22Rv1 (cell line): ENCODE measurements around the gene SFXN5.

Source experiments
- H3K27ac ChIP-seq: fragments of 450-650 bp; 2 replicates; pipeline ENCODE4 v1.5.1; 2017
- ZFX ChIP-seq: fragments of 450-650 bp; IDR thresholded peaks from 2 replicates; pipeline ENCODE4 v1.6.1; 2017; ENCODE audit warnings: antibody characterized with exemption, borderline replicate concordance
- TF ChIP-seq, protein P1 (sequence below): fragments of 450-650 bp; IDR thresholded peaks from 2 replicates; pipeline ENCODE4 v1.5.1; 2017; ENCODE audit warnings: mild to moderate bottlenecking

Gene SFXN5

DNA sequence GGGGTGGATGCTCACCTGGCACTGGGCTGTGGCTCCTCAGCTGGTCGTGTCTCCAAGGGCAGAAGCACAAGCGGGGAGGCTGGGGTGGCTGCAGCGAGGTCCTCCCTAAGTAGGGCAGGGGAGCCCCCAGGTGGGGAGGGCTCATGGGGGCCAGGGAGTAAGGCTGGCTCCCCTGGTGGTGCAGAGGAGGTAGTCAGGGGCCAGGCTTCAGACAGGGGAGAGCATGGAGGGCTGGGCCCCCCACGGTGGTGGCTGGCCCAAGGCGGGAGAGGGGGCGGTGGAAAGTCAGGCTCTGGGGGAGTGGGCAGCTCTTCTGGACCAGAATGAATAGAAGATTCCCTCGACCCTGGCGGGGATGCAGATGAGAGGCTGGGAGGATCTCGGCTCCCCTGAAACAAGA is 8.1 kb upstream of the SFXN5 start:
- TF ChIP-seq, protein P1, sequence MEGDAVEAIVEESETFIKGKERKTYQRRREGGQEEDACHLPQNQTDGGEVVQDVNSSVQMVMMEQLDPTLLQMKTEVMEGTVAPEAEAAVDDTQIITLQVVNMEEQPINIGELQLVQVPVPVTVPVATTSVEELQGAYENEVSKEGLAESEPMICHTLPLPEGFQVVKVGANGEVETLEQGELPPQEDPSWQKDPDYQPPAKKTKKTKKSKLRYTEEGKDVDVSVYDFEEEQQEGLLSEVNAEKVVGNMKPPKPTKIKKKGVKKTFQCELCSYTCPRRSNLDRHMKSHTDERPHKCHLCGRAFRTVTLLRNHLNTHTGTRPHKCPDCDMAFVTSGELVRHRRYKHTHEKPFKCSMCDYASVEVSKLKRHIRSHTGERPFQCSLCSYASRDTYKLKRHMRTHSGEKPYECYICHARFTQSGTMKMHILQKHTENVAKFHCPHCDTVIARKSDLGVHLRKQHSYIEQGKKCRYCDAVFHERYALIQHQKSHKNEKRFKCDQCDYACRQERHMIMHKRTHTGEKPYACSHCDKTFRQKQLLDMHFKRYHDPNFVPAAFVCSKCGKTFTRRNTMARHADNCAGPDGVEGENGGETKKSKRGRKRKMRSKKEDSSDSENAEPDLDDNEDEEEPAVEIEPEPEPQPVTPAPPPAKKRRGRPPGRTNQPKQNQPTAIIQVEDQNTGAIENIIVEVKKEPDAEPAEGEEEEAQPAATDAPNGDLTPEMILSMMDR: no peak
- no peak overlapping the region for H3K27ac ChIP-seq

DNA sequence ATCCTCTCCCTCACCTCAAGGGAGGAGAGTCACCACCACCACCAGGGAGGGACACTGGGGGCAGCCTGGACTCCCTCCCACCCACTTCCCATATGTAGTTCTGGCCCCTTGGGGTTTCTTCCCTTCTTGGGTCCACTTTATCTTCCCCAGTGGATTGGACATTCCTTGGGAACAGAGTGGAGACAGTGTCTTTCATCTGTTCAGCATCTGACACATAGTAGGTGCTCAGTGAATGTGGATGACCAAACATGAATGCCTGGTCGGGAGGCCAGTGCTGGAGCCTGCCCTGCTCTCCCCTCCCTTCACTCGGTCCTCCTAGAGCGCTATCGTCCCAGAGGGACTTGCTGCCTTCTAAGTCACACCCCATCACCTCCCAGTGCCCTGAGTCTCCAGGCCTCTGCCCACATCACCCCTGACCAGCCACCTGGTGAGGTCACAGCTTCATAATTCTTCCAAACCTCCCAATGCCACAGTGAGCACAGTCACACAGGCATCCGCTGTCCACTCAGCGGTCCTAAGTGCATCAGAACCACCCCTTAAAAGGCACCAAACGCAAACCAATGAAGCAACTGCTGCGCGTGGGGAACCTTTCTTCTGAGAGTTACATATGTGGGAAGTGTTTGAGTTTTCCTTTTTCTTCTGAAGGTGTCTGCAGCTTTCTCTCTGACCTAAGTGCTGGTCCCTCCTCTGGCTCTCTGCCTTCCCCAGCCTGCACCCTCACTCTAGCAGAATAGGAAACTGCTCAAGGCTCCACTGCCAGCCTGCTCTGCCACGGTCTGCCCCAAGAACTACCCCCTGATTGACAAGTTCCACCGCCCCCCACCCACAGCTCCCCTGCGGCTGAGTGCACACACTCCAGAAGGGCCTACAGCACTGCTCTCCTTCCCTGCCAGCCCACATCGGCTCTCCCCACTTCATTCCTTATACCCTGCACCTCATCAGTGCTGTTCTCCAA is 7.2 kb upstream of the SFXN5 start:
- no peak overlapping the region for H3K27ac ChIP-seq
- TF ChIP-seq ZFX: no peak
- TF ChIP-seq, protein P1: no peak

DNA sequence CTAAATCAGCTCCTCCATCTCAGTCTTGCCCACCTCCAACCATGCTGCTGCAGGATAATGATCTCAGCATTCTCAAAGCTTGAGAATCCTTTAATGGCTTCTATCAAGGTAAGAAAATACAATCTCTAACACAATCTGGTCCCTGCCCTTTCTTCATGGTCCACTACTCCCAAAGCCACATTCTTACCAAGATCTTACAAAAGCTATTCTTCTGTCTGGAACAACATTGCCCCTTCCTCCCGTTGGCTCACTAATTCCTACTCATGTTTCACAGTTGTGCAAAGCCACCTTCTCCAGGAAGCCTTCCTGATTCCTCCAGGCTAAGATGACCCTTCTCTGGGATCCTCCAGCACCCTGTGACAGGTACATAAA is 5.9 kb upstream of the SFXN5 start:
- H3K27ac ChIP-seq: no peak overlapping the region
- TF ChIP-seq, protein P1: no peak
- TF ChIP-seq ZFX: no peak

DNA sequence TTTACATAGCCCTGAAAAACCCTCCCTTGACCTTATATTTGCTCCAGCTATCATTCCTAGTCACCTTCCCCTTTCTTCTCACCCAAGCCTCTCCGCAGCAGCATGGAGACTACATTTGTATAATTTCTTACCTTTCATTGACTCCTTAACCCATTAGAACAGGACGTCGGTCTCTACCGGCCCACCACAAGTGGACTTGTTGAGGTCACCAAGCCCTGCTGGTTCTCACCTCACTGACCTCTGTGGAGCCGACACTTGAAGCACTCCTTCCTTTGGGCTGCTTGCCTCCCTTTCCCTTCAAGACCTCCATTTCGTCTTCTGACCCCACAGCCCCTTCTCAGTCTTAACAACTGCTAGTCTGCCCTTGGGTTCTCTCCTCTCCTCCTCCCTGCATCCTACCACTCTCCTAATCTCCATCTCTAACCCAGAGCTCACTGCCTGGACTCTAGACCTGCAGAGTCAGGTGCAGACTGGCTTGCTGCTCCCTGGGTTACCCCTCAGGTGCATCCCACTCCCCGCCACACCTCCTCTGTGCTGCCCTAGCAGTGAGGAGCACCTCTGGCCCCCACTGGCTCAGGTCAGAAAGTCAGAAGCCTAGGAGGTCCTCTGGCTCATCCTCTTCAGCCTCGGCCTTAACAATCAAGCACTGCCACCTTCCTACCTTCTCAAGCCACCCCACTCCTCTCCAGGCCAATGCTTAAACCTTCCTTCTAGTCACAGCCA is 5.3 kb upstream of the SFXN5 start:
- H3K27ac ChIP-seq: no peak overlapping the region
- TF ChIP-seq, protein P1: no peak
- TF ChIP-seq ZFX: no peak

DNA sequence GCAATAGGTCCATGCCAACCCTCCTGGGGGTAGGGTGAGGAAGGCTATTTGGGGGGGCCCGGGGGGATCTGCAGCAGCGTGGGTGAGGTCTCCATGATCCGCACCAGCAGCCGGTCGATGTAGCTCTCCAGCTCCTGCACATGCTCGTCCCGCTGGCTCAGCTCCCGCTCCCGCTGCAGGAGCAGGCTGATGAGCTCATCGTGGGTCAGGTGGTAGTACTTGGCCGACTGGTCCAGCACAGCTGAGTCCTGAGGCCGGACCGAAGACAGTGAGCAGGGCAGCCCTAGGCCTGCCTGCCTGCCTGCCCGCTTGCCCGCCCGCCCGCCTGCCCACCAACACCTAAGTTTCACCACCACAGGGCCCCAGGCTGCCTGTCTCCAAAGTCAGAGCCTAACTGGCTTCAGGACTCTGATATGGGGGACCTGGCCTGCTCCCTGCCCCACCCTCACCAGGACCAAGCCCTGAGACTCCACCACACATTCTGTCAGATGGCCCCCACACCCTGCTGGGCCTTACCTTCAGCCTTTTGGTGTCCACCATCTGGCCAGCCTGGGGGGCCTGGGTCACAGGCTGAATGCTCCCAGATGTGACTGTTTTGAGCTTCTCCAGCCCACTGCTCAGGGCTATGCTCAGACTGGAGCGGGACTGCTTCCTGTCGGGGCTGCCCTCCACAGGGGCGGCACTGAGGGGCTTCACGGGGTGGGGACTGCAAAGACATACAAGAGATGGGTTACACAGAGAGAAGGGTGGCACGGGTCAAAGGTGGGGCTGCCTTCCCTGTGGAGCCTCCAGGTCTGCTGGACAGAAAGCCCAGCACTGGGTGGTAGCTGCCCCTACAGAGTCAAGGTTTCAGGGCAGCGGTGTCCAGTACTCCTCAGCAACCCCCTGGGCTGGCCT is 4.2 kb upstream of the SFXN5 start:
- H3K27ac ChIP-seq: no peak overlapping the region
- TF ChIP-seq ZFX: no peak
- TF ChIP-seq, protein P1: no peak

DNA sequence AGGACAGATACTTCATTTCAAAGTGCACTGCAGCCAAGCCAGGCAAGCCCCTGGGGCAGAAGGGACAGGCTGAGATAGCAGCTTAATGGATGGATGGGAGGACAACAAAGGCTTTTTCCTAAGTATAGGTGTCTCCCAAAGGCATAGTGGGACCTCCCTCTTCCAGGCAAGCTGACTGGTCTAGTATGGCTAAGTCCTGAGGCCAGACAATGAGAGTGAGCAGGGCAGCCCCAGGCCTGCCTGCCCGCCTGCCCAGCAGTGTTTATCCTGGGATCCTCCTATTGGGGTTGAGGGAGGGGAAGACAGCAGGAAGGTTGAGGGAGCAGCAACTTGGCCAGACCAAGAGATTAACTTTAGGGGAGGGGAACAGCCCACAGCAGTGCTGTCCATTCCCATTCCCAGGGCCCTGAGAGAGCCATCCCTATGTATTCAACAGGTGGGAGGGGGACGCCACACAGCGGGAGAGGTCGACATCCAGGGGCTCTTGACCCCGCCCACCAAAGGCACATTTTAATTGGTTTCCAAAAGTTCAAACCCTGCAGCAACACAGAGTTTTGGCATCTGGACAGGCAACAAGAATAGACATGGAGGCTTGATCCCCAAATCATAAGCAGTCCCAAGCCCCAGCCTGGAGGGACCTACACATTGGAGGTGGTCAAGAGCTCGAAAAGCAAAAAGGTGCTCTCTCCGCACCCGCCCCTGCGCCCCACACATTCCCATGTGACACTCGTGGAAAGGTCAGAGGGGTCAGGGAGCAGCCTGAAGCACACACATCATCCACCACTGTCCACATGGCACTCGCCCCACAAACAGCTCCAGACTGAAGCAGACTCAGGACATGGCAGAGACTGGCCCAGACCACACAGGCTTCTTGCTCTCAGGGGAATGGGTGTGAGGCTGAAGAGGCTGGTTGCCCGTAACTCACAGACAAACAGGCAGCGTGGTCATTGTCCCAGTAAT is 2.9 kb upstream of the SFXN5 start:
- TF ChIP-seq ZFX: no peak
- TF ChIP-seq, protein P1: no peak
- no peak overlapping the region for H3K27ac ChIP-seq
